ENCODE results near the gene TOLLIP. TPM values are rescaled to one million over a fixed set of nuclear protein-coding genes. Genes with fewer than 3 reads are reported as not detected.
"Not testable (repeated sequence)": the region's sequence is repeated elsewhere in the genome, so short reads cannot be mapped to it uniquely, and the experiment has no call there.

Gene TOLLIP
- total and polyA plus RNA-seq, 2 of the 4 experiments (the other 2 are of a cell fraction) = 19.7 to 42.9 TPM

- H3K4me3 ChIP-seq (ENCODE audit: insufficient read depth, low read depth, low read length); H3K9me1 ChIP-seq (ENCODE audit: insufficient read depth, low read length); H3K27me3 ChIP-seq (ENCODE audit: control insufficient read depth, insufficient read depth, low read length); H3K4me2 ChIP-seq (ENCODE audit: low read depth, low read length); dilution Hi-C loops (cut with HindIII; ENCODE audit: low sequenced_read_pairs, unreplicated experiment); H2BK5ac ChIP-seq (ENCODE audit: low read depth, low read length, poor library complexity, severe bottlenecking); H3K14ac ChIP-seq (replicated peaks; ENCODE audit: low read depth, low read length); H4K91ac ChIP-seq (ENCODE audit: insufficient read depth, low read depth, low read length); H3K4me1 ChIP-seq (ENCODE audit: control insufficient read depth, insufficient read depth, low read length); H2AK5ac ChIP-seq (ENCODE audit: low read depth, low read length); H3K9ac ChIP-seq (ENCODE audit: low read depth, low read length); H4K8ac ChIP-seq (ENCODE audit: low read depth in 2 of 2, low read length in 2 of 2); BruUV-seq (replicated peaks); H4K20me1 ChIP-seq (ENCODE audit: insufficient read depth, low read length); H2AK9ac ChIP-seq (replicated peaks; ENCODE audit: low read depth, low read length, poor library complexity); H3K4ac ChIP-seq (ENCODE audit: low read depth, low read length); in situ Hi-C loops (cut with MboI; ENCODE audit: low sequenced_read_pairs); H2BK15ac ChIP-seq (ENCODE audit: low read depth, low read length); H3K9me3 ChIP-seq (ENCODE audit: control insufficient read depth, insufficient read depth, low read length); H2BK120ac ChIP-seq (ENCODE audit: low read depth, low read length); H3K56ac ChIP-seq (ENCODE audit: extremely low read depth, insufficient read depth, low read length); H3K36me3 ChIP-seq (ENCODE audit: control insufficient read depth, insufficient read depth, low read length); H3K27ac ChIP-seq (ENCODE audit: insufficient read depth, low read length); H3K23ac ChIP-seq (ENCODE audit: low read depth, low read length); H2AFZ ChIP-seq (replicated peaks; ENCODE audit: low read length, poor library complexity); H3K18ac ChIP-seq (ENCODE audit: low read depth, low read length); ATAC-seq (ENCODE audit: low read depth); DNase-seq; POLR2A ChIA-PET (ENCODE audit: unreplicated experiment); H2BK20ac ChIP-seq (ENCODE audit: low read depth, low read length); intact Hi-C loops (cut with micrococcal nuclease); H4K5ac ChIP-seq (ENCODE audit: low read depth, low read length); H3K79me1 ChIP-seq (ENCODE audit: low read depth in 1 of 2, low read length in 2 of 2): not testable (repeated sequence)
- CTCF ChIA-PET = interaction anchor here (0.6 kb wide), 1 partner anchor 313 kb away, joined by 4 read pairs; no protein-coding TSS in a partner anchor
- no CpG with 5 or more reads among the region's 2 CpGs for WGBS, 2 experiments (ENCODE audit: extremely low coverage in 2 of 2, insufficient read length in 1 of 2)
These were observed 42.5 kb downstream of the TOLLIP start for GRCh38 chr11:1266976-1267375.

- CTCF ChIA-PET; in situ Hi-C loops (cut with MboI; ENCODE audit: low sequenced_read_pairs): not testable (repeated sequence)
- POLR2A ChIA-PET (ENCODE audit: unreplicated experiment) = interaction anchor here (0.6 kb wide), 1 partner anchor 43 kb away, joined by 4 read pairs; no protein-coding TSS in a partner anchor
These were observed 44.0 kb downstream of the TOLLIP start for GRCh38 chr11:1265480-1265879.

More at GRCh38 chr11:1265480-1265879, 44.0 kb downstream of the TOLLIP start:
- WGBS, 2 experiments (ENCODE audit: extremely low coverage in 2 of 2, insufficient read length in 1 of 2) = 100% methylated on average over 1 of the region's 4 CpGs; no CpG with 5 or more reads in 1 of the 2 experiments
- H2BK120ac ChIP-seq (ENCODE audit: low read depth, low read length); H3K9me3 ChIP-seq (ENCODE audit: control insufficient read depth, insufficient read depth, low read length); intact Hi-C loops (cut with micrococcal nuclease); H3K4ac ChIP-seq (ENCODE audit: low read depth, low read length); H3K18ac ChIP-seq (ENCODE audit: low read depth, low read length); H2BK5ac ChIP-seq (ENCODE audit: low read depth, low read length, poor library complexity, severe bottlenecking); H4K5ac ChIP-seq (ENCODE audit: low read depth, low read length); H3K14ac ChIP-seq (replicated peaks; ENCODE audit: low read depth, low read length); DNase-seq; H2AFZ ChIP-seq (replicated peaks; ENCODE audit: low read length, poor library complexity); H3K27me3 ChIP-seq (ENCODE audit: control insufficient read depth, insufficient read depth, low read length); ATAC-seq (ENCODE audit: low read depth); H4K91ac ChIP-seq (ENCODE audit: insufficient read depth, low read depth, low read length); H3K23ac ChIP-seq (ENCODE audit: low read depth, low read length); H2BK20ac ChIP-seq (ENCODE audit: low read depth, low read length); H3K56ac ChIP-seq (ENCODE audit: extremely low read depth, insufficient read depth, low read length); H3K27ac ChIP-seq (ENCODE audit: insufficient read depth, low read length); H4K20me1 ChIP-seq (ENCODE audit: insufficient read depth, low read length); H4K8ac ChIP-seq (ENCODE audit: low read depth in 2 of 2, low read length in 2 of 2); H2AK5ac ChIP-seq (ENCODE audit: low read depth, low read length); H3K79me1 ChIP-seq (ENCODE audit: low read depth in 1 of 2, low read length in 2 of 2); H2AK9ac ChIP-seq (replicated peaks; ENCODE audit: low read depth, low read length, poor library complexity); H3K9me1 ChIP-seq (ENCODE audit: insufficient read depth, low read length); BruUV-seq (replicated peaks); H3K36me3 ChIP-seq (ENCODE audit: control insufficient read depth, insufficient read depth, low read length); H2BK15ac ChIP-seq (ENCODE audit: low read depth, low read length); H3K4me3 ChIP-seq (ENCODE audit: insufficient read depth, low read depth, low read length); H3K4me2 ChIP-seq (ENCODE audit: low read depth, low read length); H3K9ac ChIP-seq (ENCODE audit: low read depth, low read length); dilution Hi-C loops (cut with HindIII; ENCODE audit: low sequenced_read_pairs, unreplicated experiment): not testable (repeated sequence)
- H3K4me1 ChIP-seq (ENCODE audit: control insufficient read depth, insufficient read depth, low read length) = peaks cover 11% of the 10 kb centered on the region

All from IMR-90 (cell line).